GM18867 (cell line): ENCODE data around the gene COL5A3.
"Not testable (repeated sequence)": the region's sequence is repeated elsewhere in the genome, so short reads cannot be mapped to it uniquely, and the experiment has no call there.

Experiments
- ATAC-seq: cut with Tn5 transposase; IDR thresholded peaks from one replicate; pipeline ENCODE4 v1.9.1; 2021; ENCODE audit warnings: mild to moderate bottlenecking, moderate library complexity; ENCODE audit not compliant: unreplicated experiment

Gene COL5A3

DNA sequence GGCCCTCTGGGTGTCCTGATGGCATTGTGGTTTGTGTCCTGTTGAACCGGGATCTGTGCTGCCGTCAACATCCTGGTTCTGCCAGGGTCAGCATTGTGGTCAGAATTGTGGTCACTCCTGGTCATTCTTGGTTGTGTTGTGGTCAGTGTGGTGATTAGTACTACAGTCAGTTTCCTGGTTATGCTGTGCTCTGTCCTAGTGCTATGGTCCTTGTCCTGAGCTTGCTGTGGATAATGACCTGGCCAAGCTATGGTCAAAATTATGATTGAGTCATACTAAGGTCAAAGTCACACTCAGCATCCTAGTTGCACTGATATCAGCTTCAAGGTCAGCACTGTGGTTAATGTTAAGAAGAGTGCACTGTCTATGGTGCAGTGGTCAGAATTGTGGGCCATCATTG, 69.5 kb downstream of the COL5A3 start:
- no peak for ATAC-seq

DNA sequence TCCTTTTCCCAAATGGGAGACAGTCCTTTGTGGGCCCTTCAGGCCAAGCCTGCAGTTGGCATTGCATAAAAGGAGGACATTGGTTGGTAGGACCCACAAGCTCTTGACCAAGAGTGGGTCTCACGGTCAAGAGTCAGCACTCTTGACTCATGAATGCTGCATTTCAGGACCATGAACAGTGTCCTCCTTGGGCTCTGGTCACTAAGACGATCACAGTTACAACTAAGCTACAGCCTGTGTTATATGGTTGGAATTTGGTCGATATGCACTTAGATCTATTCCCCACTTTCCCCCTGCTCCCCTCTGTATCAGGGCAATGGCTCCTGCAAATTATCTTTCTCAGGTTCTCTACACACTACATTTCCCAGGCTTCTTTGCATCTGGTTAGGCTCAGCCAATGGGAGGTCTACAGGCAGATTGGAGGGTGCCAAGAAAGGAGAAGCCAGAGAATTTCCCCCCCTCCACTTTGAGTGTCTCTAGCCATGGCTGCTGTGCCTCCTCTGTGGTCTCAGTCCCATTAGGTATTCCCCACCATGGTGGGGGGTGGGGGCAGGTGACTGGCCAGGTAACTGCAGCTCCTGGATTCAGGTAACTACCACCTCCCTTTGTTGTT, 70.9 kb downstream of the COL5A3 start:
- ATAC-seq = no peak

DNA sequence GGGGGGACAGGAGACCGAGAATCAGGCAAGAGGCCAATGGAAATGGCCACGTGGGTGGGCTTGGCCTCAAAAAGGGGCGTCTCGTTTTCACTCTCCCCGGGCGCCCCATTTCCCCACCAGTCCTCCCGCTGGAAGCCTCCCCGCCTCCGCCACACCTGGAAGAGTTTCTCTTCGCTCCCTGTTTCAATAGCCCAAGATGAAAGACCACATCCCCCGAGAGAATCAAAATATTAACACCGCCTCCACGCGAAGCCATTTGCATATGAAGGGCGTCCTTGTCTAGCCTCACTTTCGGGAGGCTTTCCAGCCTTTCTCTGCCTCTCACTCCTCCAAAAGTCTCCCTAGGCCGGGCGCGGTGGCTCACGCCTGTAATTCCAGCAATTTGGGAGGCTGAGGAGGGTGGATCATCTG, 73.3 kb downstream of the COL5A3 start:
- ATAC-seq = no peak

- no peak for ATAC-seq
These were observed 73.8 kb downstream of the COL5A3 start, which contains the start of gene OLFM2 for GRCh38 chr19:9936326-9937000. OLFM2 (minus strand) TSS chr19:9936515; CDS start chr19:9936366, 149 bp downstream.

DNA sequence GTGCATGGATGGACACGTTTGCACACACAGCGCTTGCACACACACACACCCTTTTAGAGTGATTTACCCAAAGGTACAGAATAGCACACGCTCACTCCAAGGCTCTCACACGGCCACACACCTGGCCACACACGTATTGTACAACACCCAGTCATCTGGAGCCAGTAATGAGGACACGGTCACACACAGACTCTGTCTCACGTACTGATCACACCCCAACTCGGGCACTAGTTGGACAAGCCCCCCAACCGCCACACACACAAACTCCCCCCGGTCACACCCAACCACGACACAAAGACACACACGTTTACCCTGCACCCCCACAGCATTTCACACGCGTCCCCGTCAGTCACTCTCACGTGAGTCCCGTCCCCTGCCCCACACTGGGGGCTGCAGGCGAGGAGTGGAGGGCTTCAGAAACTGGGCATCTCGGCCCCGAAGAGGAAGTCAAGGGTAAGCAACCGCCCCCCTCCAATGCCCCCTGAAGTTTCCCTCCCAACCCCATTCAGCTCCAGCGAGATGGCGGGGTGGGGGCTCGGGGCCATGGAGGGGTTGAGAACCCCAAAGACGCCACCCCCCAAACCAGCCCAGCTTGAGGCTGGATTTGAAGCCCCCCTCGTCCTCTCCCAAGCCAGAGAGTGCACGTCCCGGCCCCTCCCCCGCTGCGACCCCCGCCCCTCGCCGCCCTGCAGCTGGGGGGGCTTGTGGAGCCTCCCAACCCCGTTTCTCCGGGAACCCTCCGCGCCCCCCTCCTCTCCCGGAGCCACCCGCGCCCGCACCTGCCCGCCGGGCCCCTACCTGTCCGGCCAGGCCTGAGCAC, 74.6 kb downstream of the COL5A3 start:
- no peak for ATAC-seq

DNA sequence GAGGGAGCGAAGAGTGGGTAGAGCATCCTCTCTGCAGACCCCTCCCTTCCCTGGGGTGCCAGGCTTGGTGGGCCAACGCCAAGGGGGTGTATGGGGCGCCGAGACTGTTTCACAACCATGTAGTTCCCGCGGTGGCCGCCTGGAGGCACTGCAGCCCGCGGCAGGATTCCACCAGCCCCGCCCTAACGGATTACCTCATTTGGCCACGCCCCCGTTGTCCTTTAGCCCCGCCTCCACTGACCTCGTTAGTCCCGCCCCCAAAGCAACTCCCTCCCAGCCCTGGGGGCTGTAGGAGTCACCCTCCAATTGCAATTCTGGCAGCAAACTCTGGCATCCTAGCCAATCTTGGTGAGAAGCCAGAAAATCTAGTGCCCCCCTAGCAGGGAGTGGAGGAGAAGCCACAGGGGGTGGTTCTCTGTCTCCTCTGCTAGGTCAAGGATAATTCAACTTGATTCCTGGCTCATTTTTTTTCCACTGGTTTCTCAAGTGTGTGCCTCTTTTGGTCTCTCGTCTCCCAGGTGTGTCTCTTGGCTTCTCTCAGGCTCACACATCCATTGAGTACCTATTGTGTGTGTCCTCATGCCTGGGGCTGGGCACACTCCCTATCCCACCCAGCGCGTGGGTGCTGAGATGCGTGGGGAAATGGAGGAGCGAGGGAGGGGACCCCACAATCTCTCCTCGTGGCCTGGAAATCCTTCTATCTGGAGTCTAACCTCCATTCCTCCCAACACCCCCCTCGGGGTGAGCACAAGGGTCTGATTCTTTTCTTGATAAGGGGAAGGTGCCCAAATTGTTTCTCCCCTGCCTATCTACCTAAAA, 76.0 kb downstream of the COL5A3 start:
- no peak for ATAC-seq

DNA sequence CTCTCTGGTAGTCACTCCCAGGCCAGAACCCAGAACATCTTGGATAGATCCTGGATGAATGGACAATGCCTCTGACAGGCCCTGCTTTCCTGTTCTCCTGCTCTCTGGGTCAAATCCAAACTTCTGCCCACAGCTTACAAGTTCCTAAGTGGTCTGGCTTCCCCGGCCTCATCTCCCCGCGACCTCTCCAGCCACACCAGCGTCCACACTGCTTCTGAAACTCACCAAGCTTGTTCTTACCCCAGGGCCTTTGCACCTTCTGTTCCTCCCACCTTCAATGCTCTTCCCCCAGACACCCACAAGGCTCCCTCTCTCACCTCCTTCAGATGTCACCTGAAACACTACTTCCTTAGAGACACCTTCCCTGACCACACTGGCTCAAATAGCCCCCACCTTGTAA, 77.5 kb downstream of the COL5A3 start:
- no peak for ATAC-seq

GRCh38 chr19:9931629-9932028, 78.7 kb downstream of the COL5A3 start:
- ATAC-seq = no peak

GRCh38 chr19:9923440-9923839, 86.9 kb downstream of the COL5A3 start:
- no peak for ATAC-seq

GRCh38 chr19:9922782-9923379, 87.4 kb downstream of the COL5A3 start:
- ATAC-seq = not testable (repeated sequence)

GRCh38 chr19:9917321-9917720, 93.0 kb downstream of the COL5A3 start:
- no peak for ATAC-seq

DNA sequence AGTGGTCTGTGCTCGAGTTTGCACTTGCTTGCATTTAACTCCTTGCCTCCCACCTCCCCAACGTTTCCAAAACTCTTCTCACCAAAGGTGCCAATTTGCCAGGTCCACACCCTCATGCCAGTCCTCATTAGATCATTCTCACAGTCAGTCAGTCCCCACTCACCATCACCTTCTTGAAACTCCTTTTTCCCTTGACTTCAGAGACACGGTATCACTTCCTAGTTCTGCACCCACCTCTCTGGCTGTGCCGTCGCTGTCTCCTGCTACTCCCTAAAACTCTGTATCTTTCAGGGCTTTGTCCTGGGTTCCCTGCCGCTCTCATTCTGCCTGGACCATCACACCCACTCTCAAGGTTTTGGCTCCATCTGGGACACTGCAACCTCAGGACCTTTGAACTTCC, 93.6 kb downstream of the COL5A3 start:
- ATAC-seq = no peak

DNA sequence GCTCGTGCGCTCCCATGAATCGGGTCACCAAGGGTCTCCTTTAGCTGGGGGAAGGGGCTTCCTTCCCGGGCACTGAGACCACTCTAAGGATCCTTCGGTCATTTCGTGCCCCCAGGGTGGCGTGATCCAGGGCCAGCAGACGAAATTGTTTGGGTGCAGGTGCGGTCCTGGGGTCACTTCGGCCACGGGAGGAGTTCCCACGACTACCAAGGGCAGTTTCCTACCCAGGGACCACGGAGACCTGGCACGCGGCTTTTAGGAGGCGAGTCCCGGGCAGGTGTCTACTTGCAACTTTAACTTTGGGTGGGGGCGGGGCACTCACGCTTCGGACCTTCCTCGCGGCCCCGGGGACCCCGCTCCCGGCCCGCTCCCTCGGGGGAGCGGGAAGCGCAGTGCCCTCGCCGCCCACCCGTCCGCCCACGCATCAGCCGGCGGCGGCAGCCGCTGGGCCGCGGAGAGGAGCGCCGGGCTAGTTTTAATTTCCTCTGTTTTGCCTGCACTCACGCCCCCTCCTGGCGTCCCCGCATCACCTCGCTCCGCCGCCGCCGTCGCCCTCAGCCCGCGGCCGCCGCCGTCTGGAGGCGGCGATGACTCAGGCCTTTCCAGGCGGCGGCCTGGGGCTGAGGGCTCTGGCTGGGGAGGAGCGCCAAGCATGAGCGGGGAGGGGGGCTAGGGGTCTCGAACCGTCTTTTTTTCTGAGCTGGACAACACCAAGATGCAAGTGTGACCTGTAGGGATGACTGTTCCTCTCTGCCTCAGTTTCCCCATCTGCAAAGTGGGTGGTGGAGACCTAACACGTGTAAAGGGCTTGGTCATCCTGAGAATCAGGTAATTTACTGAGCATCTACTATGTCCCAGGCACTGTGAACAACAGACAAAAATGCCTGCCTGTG, 95.7 kb downstream of the COL5A3 start:
- no peak for ATAC-seq

GRCh38 chr19:9914001-9914314, 96.3 kb downstream of the COL5A3 start:
- no peak for ATAC-seq

DNA sequence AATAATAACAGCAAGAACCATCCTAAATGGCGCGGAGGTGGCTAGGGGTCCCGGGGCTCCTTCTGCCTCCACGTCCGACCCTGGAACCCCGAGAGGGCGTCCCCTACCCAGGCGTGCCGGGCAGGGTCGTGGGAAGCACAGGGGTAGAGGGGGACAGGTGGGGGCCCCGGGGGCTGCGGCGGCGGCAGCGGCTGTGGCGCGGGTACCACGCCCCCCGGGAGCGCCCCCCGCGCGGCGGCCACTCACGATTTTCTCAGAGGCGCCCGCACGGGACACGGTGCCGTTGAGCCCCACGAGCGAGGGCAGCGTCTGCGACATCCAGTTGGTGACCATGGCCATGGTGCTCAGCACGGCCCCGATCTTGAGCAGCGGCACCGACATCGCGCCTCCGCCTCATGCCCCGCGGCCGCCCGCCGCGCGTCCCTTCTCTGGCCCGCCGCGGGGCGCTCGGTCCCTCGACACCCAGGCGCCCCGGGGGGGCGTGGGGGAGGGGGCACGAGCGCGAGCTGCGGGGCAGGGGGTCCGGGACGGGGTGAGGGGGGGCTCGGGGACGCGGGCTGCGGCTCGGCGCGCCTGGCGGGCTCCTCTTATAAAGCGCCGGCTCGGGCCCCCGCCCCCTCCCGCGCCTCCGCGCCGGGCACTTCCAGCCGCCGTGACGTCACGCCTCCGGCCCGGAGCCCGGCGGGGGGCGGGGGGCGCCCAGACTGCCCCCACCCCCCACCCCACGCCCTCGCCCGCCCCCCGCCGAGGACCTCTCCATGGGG, 96.9 kb downstream of the COL5A3 start:
- ATAC-seq = no peak

DNA sequence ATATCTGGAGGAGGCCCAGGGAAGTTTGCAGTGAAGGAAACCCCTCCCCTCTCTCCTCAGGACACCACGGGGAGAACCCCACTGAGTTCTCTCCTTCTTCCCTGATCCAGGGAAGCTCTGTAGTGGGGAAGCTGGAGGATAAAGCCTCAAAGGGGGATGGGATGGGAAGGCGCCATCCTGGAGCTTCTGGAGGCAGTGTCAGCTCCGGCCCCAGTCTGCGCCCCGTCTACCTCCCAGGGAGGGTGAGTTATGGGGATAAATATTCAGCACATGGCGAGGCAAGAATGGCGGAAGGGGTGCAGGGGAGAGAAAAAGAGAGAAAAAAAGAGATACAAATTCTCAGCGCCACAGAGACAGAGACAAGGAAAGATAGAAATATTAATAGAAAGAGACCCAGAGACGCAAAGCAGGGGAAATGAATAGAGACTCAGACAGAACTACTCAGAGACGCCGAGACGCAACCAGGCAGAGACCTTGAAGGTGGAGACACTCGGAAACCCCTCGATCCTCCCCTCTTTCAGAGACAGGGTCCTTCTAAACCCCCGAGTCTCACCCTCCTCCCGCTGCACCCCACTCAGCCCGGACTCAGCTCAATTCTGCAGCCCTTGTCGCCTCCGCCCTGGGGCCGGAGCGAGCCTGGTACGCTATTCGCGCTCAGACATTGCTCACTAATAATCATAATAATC, 97.6 kb downstream of the COL5A3 start:
- ATAC-seq = no peak

DNA sequence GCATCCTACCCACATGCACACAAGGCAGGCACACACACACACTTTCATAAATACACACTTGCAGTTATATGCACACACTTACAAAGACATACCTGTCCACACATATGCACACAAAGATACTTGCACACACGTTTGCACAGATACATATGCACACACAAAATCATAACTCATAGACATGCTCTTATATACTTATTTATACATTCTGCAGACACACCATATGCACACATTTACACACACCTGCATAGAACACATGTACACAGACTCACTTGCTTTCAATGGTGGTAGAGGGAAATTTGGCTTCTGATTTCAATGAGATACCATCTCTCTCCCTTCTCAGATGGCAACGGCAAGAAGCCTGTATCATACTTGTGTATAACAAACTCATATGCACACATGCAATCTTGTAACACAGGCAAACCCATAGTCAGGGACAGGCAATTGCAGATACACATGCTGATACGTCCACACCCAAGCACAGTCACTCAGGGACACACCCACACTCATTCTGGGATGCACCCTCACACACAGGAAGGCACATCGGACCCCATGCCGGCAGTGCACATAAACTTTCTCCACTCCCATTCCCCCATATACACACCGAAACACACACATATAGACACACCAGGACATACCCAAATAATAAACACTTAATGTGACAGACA, 98.6 kb downstream of the COL5A3 start:
- ATAC-seq = no peak

GRCh38 chr19:9910625-9911024, 99.7 kb downstream of the COL5A3 start:
- ATAC-seq = no peak
